ENCODE data around the gene ZBTB16.
"Not testable (repeated sequence)": the region's sequence is repeated elsewhere in the genome, so short reads cannot be mapped to it uniquely, and the experiment has no call there.

The ZBTB16 gene

DNA sequence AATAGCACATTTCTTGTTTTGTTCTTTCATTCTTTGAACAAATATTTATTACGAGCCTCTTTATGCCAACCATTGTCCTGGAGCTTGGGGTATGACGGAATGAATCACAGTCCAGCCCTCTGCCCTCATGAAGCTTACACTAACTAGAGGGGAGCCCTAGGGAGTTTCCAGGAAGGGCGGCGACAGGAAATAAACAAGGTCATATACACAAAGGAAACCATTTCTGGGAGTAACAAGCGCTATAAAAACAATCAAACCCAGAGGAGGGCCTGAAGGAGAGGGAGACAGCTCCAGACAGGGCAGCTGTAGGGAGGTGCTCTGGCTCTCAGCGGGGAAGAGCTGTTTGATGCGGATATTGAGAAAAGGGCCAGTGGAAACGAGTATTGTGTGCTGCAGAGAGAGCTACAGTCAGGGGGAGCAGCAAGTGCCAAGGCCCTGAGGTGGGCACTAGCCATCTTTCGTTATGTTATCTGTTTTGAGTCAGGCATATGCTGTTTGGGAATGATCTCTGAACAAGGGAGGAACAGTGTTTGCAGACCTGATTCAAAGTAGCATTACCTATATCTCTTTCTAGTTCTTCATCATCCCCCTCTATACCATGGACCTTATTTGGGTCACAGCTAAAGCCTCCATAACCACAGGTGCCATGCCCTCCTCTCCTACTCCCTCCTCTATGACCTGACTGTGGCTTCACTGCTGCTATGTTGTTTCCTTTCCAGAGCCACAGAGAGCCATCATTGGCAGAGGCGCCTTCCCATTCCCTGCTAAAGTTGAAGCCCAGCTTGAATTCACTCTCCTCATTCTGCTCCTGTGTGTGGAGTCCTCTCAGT is 15.3 kb upstream of the ZBTB16 start:
- no peak for DNase-seq

DNA sequence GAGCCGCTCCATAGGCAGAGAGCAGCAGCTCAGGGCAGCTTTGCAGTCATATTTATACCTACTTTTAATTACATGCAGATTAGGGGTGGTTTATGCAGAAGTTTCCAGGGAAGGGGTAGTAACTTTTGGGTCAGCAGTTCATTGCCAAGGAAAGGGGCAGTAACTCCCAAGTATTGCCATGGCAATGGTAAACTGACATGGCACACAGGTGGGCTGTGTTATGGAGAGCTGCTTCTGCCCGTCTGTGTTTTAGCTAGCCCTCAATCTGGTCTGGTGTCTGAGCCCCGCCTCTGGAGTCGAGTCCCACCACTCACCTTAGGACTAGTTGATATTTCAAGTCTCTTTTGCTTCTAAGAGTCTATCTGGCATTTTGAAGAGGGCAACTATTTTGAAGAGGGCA is 12.2 kb upstream of the ZBTB16 start:
- no peak for DNase-seq

DNA sequence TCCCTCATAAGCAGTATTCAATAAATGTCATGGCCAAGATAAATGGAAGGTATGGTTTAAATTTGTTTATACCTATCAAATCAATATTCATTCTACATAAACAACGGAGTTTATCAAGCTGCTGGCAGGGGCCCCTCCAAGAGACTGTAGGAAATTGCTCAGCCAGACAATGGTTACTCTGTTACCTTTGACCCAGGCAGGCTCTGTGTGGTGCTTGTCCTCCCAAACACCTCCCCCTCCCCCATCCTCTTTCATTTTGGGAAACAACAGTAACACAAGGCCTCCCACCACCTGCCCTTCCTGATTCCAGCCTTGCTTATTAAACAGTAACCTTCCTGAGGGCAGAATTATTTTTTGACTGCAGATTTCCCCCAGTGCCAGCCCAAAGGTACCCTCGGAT is 10.5 kb upstream of the ZBTB16 start:
- DNase-seq = no peak

DNA sequence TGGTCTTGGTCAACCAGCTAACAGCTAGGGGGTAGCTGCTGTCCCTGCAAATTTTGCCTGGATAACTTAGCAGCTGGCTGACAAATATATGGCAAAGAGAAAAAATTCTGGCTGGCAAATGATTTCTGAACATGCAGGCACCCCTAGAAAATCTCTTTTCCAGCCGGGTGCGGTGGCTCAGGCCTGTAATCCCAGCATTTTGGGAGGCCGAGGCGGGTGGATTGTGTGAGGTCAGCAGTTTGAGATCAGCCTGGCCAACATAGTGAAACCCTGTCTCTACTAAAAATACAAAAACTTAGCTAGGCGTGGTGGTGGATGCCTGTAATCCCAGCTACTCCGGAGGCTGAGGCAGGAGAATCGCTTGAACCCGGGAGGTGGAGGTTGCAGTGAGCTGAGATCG is 9.7 kb upstream of the ZBTB16 start:
- not testable (repeated sequence) for DNase-seq

DNA sequence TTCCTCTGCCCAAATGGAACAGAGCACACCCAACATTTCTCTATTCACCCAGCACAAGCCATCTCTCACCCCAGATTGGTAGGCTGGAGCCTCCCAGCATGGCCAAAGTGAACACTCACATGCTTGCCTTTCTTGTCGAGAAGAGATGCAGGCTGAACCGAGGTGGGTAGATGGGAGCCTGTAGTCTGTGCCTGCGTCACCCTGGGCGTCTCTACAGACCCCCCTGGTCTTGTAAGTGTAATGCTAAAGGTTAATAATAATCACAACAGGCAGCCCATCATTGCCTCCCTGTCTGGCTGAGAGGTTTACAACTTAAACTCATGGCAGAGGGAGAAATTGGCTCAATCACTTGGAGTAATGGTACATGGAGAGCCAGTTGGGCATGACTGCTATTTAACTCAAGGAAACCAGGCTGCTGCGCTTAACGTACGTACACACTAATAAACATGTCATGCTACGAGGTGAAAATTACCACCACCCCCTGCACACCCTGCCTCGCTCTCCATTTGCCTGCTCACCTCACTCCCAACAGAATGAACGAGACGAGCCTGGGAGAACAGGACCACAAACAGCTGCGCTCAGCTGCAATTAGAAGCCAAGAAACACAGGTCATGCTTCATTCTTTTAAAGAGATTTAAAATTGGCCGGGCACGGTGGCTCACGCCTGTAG is 9.1 kb upstream of the ZBTB16 start:
- no peak for DNase-seq

DNA sequence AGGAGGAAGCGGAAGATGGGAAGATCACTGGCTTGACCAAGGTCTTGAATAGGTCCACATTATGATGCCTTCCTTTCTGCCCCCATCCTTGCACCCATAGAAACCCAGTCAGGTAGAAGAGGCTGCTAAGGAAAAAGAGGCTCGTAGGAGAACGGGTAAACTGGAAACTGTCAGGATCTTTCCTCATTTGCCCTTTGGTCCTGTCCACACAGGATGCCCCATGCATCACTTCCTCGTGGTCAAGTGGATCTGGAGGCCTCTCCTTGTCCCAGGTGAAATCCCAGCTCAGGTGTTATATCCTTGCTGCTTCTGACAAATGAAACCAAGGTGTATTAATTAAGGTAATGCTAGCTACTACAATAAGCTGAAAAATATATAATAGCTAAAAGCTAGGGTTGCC is 8.0 kb upstream of the ZBTB16 start:
- DNase-seq = no peak

DNA sequence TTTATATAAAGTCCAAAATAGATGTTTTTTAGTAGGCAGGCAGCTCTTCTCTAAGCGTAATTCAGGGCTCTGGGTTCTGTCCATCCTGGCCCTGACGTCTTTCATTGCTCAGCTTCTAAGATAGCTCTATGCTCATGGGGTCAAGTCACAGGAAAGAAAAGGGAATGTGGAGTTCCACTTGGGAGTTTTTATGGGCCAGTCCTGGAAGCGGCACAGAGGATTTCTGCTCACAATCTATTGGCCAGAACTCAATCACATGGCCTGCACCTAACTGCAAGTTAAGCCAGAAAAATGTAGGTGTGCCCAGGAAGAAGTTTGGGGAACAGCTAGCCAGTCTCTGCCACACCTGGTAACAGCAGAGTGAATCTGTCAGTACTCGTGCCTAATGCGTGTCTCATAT is 7.4 kb upstream of the ZBTB16 start:
- DNase-seq = no peak

DNA sequence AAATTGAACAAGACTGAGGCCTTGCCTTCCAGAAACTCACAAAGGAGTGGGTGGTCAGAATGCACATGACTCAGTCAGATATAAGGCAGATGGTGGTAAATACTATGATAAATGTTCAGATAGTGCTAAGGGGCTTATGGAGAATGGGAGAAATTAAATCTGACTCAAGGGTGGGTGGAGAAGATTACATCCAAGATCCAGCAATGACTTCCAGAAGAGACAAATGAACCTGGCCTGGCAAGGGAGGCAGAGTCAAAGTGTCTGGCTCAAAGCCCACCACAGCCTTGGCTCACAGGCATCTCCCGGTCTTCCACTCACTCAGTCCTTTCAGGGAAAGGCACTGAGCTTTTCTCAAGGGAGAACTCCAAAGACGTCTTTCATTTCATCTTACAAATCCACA is 6.1 kb upstream of the ZBTB16 start:
- no peak for DNase-seq

DNA sequence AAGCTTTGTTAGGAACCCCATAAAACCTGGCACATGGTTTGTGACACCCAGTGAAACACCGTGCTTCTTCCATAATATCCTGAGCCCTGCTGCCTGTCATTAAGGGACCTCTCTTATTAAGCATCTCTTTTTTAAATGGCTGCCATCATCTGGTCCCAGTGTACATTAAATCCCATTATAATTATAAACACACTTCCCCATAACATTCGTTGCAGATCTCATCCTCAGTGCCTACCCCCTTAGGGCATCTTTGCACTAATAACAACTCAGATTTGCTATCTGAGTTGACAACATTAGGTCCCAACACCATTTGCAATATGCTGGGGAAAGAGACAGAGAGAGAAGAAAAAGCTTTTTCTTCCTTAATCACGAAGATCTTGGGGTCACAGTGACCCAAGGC is 4.7 kb upstream of the ZBTB16 start:
- DNase-seq = no peak

DNA sequence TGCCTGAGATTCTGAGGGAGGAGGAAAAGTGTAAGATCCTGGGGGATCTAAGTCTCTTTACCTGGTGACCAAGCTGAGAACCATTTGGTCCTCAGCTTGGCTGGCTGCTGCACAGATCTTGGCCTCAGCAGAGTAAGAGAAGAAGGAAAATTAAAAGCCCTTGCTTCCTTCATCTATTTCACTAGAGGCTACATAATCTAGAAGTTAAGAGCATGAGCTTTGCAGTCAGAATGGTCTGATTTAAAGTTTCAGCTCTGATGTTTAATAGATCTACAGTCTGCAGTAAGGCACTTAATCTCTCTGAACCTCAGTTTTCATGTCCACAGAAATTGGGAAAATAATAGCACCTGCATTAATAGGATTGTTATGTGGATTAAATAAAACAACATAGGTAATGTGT is 3.1 kb upstream of the ZBTB16 start:
- DNase-seq = no peak

DNA sequence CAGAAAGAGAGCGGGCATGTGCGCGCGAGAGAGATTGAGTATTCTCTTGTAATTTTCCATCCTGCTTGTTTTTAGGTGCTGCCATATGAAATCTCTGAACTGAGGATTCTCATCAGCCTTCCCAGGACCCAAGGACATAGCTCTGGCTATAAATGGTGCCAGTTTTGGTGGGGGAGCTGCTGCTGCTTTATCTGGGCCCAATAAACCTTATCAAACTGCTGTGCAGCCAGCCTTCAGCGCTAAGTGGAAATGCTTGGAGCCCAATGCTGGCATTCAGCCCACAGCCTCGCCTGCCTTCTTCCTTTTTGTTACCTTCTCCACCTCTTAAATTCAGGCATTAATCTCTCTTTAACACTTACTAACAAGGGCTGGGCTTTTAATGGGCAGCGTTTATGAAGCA is 2.4 kb upstream of the ZBTB16 start:
- no peak for DNase-seq

DNA sequence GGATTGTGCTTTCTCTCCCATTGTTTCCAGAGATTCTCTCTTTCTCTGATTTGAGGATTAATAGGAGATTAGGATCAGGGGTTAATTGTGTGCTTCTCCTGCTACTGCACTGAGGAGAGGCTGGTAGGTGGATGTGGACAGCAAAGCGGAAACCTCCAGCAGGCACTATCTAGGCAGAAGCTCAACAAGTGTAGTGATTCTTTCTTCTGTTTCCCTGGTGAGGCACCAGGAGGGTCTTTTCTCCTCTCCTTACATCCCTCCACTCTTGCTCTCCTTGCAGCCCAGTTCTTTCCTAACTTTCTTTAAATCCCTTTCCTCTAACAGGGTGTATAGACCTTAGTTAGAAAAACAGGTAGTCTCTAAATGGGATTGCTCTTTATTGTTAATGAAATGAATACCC is 1.9 kb upstream of the ZBTB16 start:
- DNase-seq = no peak

DNA sequence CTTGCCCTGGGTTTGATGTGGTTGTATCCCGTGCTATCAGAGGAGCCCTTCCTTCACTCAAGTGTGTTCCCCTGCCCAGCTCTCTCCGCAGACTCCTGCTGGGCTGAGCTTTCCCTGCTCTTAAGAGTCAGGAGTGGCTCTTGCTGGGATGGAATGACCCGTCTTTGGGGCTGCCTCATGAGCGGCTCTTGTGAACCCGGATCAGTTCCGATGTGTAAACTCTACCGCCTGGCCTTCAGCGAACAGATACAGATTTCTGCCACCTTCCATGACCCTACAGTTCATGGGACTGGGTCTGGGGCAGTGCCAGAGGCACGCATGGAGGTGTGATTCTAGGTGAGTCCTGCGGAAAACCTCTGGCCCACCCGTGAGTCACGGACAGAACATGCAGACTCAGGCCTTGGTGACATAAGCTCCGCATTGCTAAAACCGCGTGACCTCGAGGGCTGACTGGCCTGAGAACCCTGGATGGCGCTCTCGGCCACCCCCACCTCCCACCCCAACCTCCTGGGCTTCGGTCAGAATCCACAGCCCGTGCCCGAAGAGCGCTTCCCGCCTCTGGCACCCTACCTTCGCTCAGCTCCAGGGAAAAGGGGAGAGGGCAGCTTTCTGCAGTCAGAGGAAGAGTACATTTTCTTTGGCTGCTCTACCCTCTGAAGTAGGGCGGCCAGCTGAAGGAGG is 1.3 kb upstream of the ZBTB16 start:
- DNase-seq = no peak

DNA sequence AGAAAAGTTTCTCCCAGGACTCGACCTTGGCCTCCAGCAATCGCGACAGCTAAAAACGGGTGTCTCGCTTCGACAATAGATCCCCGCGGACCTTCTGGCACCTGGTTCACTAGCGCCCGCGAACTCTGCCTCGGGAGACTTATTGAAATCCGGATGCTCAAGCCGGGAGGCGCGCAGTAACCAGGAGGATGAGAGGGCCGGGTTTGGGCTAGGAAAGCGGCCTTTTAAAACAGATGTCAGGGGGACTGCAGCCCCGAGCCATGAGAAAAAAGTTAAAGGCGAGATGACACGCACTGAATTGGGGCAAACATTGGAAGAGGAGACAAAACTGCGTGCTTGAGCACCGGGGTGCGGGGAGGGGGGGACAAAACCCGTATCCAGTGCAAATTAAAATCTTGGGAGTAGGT is 637 bp upstream of the ZBTB16 start:
- no peak for DNase-seq

DNA sequence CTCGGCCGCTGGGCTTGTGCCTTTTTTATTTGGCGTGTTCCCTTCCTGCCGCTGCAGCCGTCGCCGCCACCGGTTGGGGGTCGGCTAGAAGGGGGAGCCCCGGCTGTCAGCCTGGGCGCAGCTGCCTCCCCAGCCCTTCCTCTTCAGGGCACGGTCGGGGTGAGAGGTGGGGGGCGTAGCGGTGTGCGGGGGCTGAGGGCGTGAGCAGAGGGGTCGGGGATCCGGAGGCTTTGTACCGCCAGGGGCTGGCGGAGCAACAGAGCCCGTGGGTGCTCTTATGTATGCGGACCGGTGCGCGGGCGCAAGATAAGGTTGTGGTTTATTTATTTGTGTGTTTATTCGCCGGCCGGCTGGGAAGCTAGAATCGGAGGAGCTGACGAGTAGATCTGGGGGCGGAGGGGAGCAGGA is 477 bp downstream of the ZBTB16 start:
- DNase-seq = no peak

DNA sequence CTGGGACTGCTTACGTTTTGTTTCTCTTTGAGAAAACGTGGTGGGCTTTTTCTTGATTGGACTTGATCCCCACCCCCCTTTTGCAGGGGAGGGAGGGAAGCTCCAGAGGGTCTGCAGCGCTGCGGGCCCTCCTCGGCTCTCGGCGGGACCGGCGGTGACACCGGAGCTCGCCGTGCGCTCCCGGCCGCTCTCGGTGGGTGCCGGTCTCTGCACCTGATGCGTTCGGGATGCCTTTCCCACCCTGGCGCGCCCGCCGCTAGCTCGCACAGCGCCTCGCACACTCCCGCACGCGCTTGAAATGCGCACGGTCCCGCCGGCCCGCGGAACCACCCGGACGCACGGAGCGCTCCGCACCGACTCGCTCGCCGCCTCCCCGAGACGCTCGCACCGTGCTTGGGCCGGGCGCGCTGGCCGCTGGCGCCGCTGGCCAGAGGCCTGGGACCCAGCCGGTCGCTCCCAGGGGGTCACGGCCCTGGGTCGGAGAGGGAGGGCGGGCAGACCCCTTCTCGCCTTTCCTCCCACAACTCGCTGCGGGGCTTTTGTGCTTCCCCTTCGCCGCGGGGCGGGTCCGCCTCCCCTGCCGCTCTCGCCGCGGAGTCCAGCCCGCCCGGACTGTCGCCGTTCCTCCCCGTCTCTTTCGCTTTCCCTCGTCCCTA is 1.0 kb downstream of the ZBTB16 start:
- DNase-seq = no peak

DNA sequence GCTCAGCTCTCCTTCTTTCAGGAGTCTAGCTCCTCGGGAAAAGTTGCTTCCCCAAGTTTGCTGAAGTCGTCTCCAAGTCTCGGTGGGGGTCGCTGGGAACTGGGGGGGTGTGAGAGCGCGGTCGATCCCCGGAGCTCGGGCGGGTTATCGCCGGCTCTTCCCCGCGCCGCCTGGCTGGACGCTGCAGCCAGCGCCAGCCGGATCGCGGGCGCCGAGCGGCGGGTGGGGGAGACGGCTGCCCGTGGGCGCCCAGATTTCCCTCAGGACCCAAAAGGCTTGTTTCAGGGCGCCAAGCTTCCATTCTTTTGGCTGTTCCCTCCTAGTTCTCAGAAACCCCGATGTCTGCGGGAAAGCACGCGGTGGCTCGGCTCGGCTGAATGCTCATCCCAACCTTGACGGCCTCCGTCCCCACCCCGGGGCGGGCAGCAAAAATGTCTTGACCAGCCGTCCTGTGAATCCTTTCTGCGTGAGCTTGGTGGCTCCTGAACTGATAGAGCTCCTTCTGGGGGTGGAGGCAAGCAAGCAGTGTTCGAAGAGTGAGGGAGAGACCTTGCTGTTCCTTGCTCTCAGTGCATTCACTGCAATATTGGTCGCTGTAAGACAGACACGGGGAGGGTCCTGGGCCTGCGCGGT is 1.7 kb downstream of the ZBTB16 start:
- no peak for DNase-seq

DNA sequence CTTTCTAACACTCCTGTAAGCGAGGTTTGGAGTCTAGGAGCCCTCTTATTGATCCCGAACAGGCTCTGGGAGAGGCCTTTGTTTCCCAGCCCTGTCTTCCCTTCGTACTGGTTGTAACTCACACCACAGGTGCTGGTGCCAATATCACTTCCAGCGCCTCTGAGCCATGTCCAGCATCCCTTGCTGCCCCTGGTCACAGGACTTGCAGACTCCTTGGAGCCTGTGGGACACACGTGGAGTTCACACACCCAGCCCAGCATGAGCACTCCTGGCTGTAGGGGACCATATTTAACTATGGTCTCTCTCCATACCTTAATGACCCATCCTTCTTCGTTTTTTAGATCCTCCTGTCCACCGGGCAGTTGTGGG is 2.2 kb downstream of the ZBTB16 start:
- no peak for DNase-seq

DNA sequence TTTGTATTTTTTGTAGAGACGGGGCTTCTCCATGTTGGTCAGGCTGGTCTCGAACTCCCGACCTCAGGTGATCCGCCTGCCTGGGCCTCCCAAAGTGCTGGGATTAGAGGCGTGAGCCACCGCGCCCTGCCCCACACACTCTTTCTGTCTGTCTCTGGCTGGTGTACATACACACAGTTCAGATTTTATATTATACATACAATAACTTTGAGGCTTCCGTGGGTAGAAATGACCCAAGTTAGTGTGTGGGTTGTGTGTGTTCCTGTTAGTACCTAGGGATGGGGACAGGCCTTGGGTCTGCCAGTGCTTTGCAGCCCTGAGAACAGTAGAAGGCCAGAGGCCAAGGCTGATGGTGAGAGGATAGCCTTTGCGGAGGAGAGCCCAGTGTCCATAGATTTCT is 2.8 kb downstream of the ZBTB16 start:
- DNase-seq = no peak

DNA sequence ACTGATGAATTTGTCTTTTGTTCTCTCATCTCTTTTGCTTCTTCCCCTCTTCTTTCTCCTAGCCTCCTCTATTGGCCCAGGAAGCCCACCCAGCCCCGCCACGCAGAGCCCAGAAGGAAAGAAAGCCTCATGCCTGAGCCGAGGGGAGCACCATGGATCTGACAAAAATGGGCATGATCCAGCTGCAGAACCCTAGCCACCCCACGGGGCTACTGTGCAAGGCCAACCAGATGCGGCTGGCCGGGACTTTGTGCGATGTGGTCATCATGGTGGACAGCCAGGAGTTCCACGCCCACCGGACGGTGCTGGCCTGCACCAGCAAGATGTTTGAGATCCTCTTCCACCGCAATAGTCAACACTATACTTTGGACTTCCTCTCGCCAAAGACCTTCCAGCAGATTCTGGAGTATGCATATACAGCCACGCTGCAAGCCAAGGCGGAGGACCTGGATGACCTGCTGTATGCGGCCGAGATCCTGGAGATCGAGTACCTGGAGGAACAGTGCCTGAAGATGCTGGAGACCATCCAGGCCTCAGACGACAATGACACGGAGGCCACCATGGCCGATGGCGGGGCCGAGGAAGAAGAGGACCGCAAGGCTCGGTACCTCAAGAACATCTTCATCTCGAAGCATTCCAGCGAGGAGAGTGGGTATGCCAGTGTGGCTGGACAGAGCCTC is 3.8 kb downstream of the ZBTB16 start:
- no peak for DNase-seq

DNA sequence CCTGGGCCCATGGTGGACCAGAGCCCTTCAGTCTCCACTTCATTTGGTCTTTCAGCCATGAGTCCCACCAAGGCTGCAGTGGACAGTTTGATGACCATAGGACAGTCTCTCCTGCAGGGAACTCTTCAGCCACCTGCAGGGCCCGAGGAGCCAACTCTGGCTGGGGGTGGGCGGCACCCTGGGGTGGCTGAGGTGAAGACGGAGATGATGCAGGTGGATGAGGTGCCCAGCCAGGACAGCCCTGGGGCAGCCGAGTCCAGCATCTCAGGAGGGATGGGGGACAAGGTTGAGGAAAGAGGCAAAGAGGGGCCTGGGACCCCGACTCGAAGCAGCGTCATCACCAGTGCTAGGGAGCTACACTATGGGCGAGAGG is 4.3 kb downstream of the ZBTB16 start:
- DNase-seq = no peak

DNA sequence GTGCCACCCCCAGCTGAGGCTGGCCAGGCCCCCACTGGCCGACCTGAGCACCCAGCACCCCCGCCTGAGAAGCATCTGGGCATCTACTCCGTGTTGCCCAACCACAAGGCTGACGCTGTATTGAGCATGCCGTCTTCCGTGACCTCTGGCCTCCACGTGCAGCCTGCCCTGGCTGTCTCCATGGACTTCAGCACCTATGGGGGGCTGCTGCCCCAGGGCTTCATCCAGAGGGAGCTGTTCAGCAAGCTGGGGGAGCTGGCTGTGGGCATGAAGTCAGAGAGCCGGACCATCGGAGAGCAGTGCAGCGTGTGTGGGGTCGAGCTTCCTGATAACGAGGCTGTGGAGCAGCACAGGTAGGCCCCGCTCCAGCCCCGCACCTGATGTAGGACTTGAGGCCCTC is 4.7 kb downstream of the ZBTB16 start:
- no peak for DNase-seq

DNA sequence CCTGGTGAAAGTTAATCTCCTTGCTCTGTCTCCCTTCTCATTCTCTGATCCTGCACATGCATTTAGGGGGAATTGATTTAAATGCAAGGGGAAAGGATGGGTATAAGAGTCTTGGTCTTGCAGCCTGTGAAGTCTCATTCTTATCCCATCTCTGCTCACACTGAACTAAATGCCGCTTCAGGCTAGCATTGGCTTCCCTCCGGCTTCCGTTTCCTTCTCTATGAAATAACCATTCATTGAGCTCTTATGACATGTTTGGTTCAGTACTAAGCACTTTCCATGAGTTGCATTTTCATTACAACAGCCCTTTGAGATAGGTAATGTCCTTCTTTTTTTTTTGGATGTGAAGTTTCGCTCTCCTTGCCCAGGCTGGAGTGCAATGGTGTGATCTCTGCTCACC is 5.6 kb downstream of the ZBTB16 start:
- DNase-seq = no peak

Measured in NCI-H187 (cell line).